GM19452 (cell line): ENCODE measurements around the gene NR2C2.
"Not testable (repeated sequence)": the region's sequence is repeated elsewhere in the genome, so short reads cannot be mapped to it uniquely, and the experiment has no call there.

Experiments
- ATAC-seq: cut with Tn5 transposase; IDR thresholded peaks from one replicate; pipeline ENCODE4 v1.9.1; 2021; ENCODE audit not compliant: unreplicated experiment

NR2C2 gene

GRCh38 chr3:14957153-14957552, 9.8 kb downstream of the NR2C2 start:
- ATAC-seq: no peak

GRCh38 chr3:14957925-14958324, 10.5 kb downstream of the NR2C2 start:
- no peak for ATAC-seq

- peak; percentile 48 for ATAC-seq
These were observed 12.1 kb downstream of the NR2C2 start for GRCh38 chr3:14959359-14959943.

- ATAC-seq: no peak
These were observed 15.4 kb downstream of the NR2C2 start for GRCh38 chr3:14962762-14963161.

GRCh38 chr3:14967285-14967684, 19.9 kb downstream of the NR2C2 start:
- no peak for ATAC-seq

GRCh38 chr3:14969671-14970070, 22.3 kb downstream of the NR2C2 start:
- no peak for ATAC-seq

GRCh38 chr3:14976317-14976716, 28.9 kb downstream of the NR2C2 start:
- ATAC-seq: no peak

- ATAC-seq: no peak
These were observed 33.3 kb downstream of the NR2C2 start for GRCh38 chr3:14980689-14981088.

- ATAC-seq: no peak
These were observed 37.3 kb downstream of the NR2C2 start for GRCh38 chr3:14984581-14985113.

GRCh38 chr3:14988988-14989394, 41.6 kb downstream of the NR2C2 start:
- ATAC-seq: peak; percentile 100

GRCh38 chr3:14989943-14990779, 42.8 kb downstream of the NR2C2 start:
- no peak for ATAC-seq

GRCh38 chr3:14990780-14991148, 43.4 kb downstream of the NR2C2 start:
- no peak for ATAC-seq

- ATAC-seq: no peak
These were observed 43.9 kb downstream of the NR2C2 start for GRCh38 chr3:14991151-14991742.

GRCh38 chr3:14991818-14992612, 44.6 kb downstream of the NR2C2 start:
- no peak for ATAC-seq

- ATAC-seq: no peak
These were observed 50.6 kb downstream of the NR2C2 start for GRCh38 chr3:14997941-14998340.

GRCh38 chr3:14999182-14999581, 51.8 kb downstream of the NR2C2 start:
- not testable (repeated sequence) for ATAC-seq

GRCh38 chr3:15007681-15008141, 60.3 kb downstream of the NR2C2 start:
- no peak for ATAC-seq

GRCh38 chr3:15009167-15009566, 61.8 kb downstream of the NR2C2 start:
- ATAC-seq: no peak

- ATAC-seq: no peak
These were observed 63.3 kb downstream of the NR2C2 start for GRCh38 chr3:15010664-15011063.

GRCh38 chr3:15011174-15011573, 63.8 kb downstream of the NR2C2 start:
- ATAC-seq: no peak
